ENCODE results near the gene MAN1C1.

Gene MAN1C1

GRCh38 chr1:25700626-25701025 lies 84.0 kb downstream of the MAN1C1 start:
- DNase-seq = no peak

DNA sequence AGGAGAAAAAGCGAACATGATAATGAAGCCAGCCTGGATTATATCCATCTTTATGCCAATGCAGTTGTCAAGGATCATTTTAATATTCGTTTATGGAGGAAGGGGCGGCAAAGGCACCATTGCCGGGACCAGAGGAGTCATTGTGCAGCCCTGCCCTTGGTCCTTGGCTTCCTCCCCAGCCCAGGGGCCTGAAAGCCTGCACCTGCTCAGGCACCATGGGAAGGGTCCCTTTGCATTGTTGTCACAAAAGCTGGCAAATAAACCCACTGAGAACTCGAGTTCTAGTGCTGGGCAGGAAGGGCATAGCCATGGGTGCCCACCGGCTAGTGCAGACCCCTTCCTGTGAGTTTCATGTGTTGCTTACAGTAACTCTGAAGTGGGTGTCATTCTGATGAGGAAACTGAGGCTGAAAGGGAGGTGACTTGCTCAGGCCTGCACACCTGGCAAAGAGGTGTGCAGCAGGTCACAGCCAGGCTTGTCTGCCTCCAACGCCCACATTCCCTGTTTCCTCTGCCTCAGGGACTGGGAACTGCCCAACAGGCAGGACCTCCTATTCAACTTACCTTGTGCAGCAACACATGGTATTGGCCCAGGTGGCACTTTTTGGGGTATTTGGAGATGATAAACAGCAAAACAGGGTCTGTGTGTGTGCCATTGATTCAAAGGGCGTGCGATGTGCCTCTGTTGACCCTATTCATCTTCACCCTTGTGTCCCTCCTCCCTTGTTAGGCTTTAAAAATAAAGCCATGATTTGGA lies 84.6 kb downstream of the MAN1C1 start:
- no peak for DNase-seq

DNA sequence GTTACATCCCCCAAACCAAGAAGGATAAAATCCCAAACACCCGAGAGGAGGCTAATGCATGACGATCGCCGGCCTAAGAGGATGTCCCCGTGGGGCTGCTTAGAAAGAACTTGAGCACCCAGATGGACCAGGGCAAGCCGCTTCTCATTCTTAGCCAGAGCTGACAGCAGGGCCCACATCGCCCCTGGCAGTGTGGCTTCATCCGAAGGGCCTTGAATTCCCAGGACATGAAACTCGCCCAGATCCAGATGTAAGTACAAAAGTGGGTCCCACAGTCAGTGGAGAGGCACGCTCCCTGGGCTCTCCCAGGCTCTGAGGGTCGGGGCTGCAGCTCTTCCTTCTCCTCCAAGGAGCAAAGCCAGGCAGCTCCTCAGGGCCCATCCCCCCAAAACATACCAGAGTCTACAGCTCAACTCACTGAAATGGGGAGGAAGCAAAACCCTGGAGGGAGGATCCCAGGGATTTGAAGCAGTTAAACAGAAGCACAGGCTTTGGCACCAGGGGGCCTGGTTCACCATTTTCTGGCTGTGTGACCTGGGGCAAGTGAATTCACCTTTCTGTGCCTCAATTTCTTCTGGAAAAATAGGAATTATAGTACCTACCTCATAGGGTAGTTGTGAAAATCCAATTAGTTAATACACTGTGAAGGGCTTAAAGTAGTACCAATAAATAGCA lies 85.6 kb downstream of the MAN1C1 start:
- no peak for DNase-seq

DNA sequence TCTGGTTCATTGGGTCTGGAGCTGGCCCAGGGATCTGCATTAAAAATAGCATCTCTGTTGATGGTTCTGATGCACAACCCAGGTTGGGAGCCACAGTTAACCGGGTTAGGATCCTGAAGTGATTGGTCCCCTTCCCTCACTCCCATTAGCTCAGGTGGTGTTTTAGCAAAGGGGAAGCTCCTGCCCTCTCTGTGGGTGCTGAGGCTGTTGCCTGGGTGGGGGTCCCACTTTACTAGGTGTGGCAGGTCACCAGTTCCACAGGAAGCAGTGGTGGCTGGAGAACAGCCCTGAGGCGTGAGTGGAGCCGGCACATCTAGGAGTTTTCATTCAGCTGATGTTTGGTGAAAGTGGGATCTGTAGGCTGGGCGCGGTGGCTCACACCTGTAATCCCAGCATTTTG lies 86.5 kb downstream of the MAN1C1 start:
- no peak for DNase-seq

- no peak for DNase-seq
These were observed 87.2 kb downstream of the MAN1C1 start for GRCh38 chr1:25703671-25704266.

GRCh38 chr1:25704267-25704691 lies 87.7 kb downstream of the MAN1C1 start:
- no peak for DNase-seq

GRCh38 chr1:25705699-25706098 lies 89.1 kb downstream of the MAN1C1 start:
- no peak for DNase-seq

- no peak for DNase-seq
These were observed 89.8 kb downstream of the MAN1C1 start for GRCh38 chr1:25706146-25707089.

DNA sequence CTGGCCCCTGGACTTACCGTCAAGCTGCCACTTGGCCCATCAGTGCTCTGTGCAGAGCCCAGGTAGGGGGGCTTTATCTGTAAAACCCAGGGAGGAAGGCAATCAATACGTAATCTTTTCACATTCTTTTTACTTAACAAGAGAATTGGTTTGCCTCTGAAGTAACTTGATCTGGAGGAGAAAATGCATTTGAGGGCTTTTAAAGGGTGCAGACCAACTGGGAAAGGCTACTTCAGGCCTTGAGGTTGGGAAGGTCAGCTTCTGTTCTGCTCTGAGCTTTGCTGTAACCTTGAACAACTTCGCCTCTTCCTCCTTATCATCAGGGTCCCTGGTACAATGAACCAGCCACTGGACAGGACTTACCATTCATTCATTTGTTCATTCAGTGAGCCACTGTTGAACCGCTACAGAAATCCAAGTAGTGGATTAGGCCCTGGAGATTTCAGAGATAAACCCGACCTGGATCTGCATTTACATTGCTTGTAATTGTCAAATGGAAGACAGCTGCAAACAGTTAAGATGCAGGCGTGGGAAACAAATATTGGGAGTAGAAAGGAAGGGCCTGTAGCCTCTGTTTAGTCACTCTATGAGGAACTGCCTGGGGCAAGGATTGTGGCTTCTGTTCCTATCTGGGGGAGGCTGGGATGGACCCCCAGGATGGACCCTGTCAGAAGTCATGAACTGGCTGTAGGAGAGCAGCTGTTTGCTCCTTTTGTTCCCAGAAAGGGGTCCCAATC lies 90.9 kb downstream of the MAN1C1 start:
- DNase-seq = no peak

DNA sequence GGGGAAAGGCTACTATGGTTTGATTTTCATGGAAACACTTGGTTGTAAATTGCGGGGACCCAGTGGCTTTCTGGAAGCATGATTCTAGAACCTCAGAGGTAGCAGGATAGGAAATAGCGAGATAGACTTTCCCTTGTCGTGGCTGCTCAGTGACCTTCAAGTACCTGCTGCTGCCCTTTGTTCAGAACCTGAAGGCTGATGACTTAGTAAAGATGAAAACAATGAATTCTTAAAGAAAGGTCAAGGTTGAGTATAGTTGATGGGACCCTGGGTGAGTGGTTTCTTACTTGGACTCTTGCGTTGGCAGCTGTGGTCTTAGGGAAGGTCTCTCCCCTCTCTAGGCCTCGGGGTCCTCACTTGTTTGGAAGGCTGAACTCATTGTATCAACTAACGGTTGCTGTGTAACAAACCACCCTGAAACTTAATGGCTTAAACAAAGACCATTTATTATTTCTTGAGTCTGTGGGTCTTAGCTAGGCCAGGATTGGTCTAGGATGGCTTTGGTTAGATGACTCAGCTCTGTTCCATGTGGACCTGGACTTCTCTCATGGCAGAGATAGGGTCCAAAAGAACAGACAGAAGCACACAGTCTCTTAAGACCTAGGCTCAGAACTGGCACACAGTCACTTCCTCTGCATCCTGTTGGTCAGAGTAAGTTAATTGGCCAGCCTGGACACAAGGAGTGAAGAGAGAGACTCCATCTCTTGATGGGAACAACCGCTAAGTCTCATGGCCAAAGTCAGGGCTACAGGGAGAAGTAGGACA lies 94.2 kb downstream of the MAN1C1 start:
- no peak for DNase-seq

- DNase-seq = no peak
These were observed 95.1 kb downstream of the MAN1C1 start for GRCh38 chr1:25711555-25712298.

DNA sequence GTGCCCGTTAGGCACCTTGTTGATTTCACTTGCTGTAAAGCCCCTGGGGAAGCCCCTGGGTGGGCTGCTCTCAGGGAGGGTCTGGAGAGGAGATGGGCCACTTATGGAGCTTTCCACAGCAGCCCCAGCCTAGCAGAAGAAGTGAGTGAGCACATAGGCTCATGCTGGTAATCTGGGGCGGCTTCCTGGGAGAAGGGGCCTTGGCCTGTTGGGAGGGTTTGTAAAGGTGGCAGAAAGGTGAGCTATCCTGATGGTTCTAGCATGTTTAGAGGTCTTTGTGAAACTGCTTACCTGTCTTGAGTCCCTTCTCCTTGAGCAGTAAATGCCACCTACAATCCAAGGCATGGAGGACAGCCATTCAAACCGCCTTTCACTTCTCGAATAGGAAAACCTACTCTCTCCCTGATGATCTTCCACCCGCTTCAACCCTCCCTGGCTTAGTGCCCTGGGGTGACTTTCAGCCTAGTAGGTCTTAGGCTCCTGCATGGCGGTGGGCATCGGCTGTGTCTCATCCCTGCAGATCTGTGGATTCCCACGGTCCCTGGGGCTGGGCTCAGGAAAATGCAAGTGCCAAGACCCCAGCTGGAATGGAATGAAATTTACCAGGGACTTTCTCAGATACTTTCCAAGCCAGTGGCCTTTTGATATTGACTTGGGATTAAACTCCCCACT lies 95.8 kb downstream of the MAN1C1 start:
- no peak for DNase-seq

DNA sequence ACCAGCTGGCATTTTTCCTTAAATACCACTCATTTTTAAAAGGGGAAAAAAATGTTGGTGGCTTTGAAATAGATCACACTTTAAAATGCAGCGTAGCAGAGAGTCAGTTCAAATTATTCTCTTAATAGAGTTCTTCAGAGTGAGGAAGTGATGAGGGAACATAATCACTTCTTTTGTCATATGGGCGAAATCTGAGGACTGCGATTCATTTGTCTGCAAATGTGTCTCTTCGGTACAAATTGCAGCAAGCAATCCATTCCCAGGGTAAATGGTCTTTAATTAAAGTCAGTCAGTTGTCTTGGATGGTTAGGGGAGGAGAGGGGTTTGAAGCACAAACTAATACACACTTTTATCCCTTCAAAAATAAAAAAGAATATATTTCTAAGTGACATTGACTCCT lies 97.4 kb downstream of the MAN1C1 start:
- DNase-seq = no peak

- DNase-seq = no peak
These were observed 97.9 kb downstream of the MAN1C1 start for GRCh38 chr1:25714372-25714931.

GRCh38 chr1:25715888-25716287 lies 99.3 kb downstream of the MAN1C1 start:
- DNase-seq = no peak

- DNase-seq = no peak
These were observed 99.7 kb downstream of the MAN1C1 start for GRCh38 chr1:25716320-25716719.

GRCh38 chr1:25718732-25719131 lies 102.1 kb downstream of the MAN1C1 start:
- no peak for DNase-seq

DNA sequence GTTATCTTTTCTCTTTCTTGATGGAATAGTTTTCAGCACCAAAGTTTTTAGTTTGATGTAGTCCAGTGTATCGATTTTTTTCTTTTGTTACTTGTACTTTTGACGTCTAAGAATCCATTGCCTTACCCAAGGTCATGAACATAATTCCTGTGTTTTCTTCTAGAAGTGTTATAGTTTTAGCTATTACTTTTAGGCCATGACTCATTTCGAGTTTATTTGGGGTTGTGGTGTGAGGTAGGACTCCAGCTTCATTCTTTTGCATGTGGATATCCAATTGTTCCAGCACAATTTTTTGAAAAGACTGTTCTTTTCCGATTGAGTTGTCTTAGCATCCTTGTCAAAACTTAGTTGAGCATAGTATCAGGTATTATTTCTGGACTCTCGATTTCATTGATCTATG lies 104.0 kb downstream of the MAN1C1 start:
- no peak for DNase-seq

DNA sequence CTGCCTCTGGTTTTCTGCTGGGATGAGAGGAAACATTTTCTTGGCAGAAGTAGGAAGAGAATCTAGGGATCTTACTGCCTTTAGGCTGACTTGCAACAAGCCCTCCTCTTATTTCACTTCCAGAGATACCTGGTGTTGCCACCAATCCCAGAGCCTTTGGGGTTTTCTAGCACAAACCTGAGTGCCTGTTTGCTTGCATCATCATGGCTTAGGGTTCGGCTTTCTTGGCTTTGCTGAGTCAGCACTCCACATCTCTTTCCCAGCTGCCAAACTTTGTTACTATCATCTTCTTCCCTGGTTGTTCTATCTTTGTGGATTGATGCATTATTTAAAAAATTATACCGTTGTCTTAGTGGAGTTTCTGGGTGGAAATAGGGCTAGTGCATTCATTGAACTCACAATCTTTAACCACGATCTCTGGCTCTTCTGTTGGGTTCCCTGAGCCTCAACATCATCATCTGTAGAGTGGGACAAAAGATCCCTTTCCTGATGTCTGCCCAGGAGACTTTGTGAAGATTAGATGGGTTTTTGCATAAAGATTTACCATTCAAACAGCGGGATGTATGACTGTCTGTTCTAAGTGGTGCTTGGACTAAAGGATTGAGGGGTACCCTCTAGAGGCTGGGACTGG lies 106.8 kb downstream of the MAN1C1 start:
- no peak for DNase-seq
